Stimulated activated CD8-positive, alpha-beta memory T cell treated with anti-CD3 and anti-CD28 coated beads, Interleukin-15, amount 100 ng/mL, for 4 hours (primary cell): ENCODE measurements around the gene VSIG2.
A peak's percentile ranks its signal among the peaks of the same experiment; 100 is the strongest.
"Not testable (repeated sequence)": the region's sequence is repeated elsewhere in the genome, so short reads cannot be mapped to it uniquely, and the experiment has no call there.

Source experiments
- DNase-seq, 2 donors: peaks; one replicate each; pipeline ENCODE4 v3.0.0-alpha.2; 2020; ENCODE audit warnings: low read depth in 2 of 2

Gene VSIG2, protein sequence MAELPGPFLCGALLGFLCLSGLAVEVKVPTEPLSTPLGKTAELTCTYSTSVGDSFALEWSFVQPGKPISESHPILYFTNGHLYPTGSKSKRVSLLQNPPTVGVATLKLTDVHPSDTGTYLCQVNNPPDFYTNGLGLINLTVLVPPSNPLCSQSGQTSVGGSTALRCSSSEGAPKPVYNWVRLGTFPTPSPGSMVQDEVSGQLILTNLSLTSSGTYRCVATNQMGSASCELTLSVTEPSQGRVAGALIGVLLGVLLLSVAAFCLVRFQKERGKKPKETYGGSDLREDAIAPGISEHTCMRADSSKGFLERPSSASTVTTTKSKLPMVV

GRCh38 chr11:124751741-124752470 is at the start of gene VSIG2:
Gene VSIG2 (minus strand): TSS chr11:124752255. CDS start chr11:124752137, 118 bp downstream.
- no peak for DNase-seq

- no peak for DNase-seq
Measured at GRCh38 chr11:124801014-124801413, 49.0 kb upstream of the VSIG2 start.

GRCh38 chr11:124800226-124800929 is 48.3 kb upstream of the VSIG2 start, which contains the start of gene MSANTD2:
Gene MSANTD2 (minus strand): TSS chr11:124800406. CDS start chr11:124800380, 26 bp downstream.
- peak; percentile 52 to 62 for DNase-seq

GRCh38 chr11:124799348-124800225 is 47.5 kb upstream of the VSIG2 start:
- peak in 1 of 2 donors; percentile 12 for DNase-seq

DNA sequence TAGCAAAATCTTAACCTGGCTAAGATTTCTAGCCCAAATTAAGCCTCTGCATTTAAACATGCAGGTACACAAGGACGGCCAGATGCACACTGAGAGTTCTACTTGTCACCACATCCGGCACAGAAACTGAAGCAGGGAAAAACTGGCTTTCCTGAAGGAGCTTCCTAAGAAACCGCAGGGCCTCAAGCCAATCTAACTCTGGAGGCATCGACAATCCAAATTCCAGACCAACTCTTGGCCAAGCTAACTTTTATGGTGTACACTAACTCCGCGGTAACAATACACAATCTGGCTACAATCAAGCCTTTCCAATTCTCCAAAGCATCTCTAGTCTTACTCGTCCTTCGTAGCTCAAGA is 46.9 kb upstream of the VSIG2 start:
- DNase-seq = no peak

GRCh38 chr11:124796312-124796711 is 44.3 kb upstream of the VSIG2 start:
- no peak for DNase-seq

- DNase-seq = no peak
Measured at GRCh38 chr11:124793466-124794278, 41.6 kb upstream of the VSIG2 start.

DNA sequence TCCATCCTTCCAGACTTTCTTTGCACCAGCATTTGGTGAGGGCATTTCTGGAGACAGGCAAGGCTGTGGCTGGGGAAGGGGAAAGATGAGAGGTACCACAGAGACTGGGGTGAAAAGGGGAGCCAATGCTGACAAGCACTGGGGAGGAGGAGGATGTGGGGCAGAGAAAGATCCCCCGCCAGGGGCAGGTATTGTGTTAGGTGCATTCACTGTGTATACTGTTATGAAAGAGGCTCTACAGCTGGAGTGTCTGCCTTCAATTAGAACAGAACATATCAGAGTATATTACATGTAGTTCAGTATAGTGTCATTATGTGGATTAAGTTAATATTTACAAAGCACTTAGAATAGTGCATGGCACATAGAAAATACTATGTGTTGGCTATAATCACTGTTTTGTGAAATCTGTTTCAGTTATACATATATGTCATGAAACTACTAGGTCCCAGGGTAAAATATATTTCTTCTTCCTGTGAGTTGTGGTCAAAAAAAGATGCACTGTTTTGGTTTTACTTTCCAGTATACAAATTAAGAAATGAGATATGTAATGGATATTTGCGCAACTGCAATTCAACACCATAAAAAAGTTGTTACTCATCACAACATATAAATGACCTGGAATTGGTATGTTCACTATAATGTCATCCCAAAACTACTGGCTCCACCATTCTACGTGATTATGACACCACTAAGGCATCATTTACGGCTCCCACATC is 39.7 kb upstream of the VSIG2 start:
- no peak for DNase-seq

- no peak for DNase-seq
Measured at GRCh38 chr11:124788521-124788920, 36.5 kb upstream of the VSIG2 start.

DNA sequence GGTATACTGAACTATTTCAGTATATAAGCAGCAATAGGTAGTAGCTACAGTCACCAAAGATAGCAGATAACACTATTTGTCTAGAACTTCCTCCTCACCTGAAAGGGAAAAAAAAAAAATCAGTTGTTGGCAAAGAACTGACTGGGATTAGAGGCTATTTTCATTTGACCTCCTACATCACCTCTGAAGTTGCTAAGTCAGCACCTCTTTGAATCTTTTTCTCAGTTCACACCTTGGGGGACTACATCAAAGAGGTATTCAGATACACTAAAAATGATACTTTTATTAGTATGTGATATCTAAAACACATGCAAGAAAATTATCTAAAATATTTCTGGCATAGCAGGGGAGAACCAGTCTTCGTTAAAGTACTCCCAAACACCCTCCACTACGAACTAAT is 32.0 kb upstream of the VSIG2 start:
- no peak for DNase-seq

- no peak for DNase-seq
Measured at GRCh38 chr11:124783002-124783401, 30.9 kb upstream of the VSIG2 start.

- DNase-seq = no peak
Measured at GRCh38 chr11:124779568-124779967, 27.5 kb upstream of the VSIG2 start.

GRCh38 chr11:124778281-124778680 is 26.2 kb upstream of the VSIG2 start:
- DNase-seq = no peak

- no peak for DNase-seq
Measured at GRCh38 chr11:124776865-124777645, 25.0 kb upstream of the VSIG2 start.

DNA sequence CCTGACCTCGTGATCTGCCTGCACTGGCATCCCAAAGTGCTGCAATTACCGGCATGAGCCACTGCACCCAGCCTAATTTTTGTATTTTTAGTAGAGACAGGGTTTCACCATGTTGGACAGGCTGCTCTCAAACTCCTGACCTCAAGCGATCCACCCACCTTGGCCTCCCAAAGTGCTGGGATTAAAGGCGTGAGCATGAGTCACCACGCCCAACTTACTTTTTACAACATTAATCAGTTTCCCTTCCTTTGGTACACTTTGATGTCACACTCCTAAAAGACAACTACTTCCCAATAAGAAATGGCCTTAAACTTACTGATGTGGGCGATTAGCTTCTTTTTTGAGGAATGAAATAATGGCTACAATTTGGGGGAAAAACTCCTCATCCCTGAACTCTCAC is 18.9 kb upstream of the VSIG2 start:
- DNase-seq = not testable (repeated sequence)

DNA sequence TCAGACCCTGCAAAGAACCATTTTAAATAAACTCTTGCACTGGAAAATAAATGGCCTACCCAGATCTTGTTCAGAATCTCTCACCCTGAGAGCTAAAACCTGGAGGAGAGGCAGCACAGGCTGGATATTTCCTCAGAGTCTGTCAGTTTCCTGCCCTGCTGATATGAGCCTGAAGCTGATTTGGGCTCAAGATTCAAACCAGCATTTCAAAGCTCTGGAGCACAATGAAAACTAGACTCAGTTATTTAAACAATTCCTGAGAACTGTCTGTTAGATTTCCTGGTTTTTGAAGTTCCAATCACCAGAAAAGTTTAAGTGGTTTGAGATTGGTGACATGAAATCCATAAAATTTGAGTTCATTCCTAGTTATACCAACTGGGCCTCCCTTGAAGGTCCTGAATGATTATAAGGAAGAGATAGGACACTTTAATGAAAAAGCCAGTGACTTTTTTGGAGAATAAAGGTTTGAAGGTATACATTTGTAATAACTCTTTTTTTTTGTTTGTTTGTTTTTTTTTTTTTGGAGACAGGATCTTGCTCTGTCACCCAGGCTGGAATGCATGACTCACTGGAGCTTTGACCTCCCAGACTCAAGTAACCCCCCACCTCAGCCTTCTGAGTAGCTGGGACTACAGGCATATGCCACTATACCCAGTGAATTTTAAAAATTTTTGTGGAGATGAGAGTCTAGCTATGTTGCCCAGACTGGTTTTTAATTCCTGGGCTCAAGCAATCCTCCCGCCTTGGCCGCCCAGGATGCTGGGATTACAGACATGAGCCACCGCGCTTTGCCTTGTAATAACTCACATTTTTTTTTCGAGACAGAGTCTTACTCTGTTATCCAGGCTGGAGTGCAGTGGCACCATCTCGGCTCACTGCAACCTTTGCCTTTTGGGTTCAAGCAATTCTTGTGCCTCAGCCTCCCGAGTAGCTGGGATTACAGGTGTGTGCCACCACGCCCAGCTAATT is 18.0 kb upstream of the VSIG2 start:
- DNase-seq = no peak

DNA sequence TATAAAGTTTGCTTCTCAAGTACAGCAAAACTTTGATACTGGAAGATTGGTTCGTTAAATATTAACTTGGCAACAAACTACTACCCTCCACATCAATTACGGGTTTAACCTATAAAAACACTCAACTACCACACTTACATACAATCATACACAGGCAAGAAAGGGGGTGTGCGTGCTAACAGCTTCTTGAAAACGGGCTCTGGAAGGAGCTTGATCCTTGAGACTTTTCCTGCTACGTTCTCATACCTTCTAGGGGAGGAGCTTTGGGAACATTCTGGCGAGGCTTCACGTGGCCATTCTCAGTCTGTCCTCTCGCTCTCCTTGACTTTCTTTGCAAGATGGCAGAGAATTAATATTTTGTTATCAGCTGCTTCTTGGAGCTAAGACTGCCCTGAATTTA is 16.9 kb upstream of the VSIG2 start:
- DNase-seq = no peak

DNA sequence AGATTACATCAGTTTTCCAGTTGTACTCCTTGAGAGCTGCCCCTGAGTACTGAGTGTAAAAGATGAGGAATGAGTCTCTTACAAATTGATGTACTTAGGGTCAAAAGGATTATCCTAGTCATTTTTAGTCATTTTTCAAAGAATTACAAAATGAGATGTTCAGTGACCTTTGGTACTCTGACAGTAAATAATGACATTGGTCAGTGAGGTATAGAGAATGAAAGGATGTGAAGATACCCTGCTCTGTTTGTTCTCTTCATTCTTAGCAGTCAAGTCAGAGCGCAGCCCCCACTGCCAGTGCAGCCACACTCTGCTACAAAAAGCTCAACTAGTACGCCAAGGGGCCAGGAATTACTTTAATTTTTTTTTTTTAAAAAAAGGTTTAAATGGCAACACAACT is 14.1 kb upstream of the VSIG2 start:
- DNase-seq = no peak
